Thyroid gland (tissue), 4 donors: ENCODE results near the gene TUBB. TPM values are rescaled to one million over a fixed set of nuclear protein-coding genes. Genes with fewer than 3 reads are reported as not detected.
"Not testable (repeated sequence)": the region's sequence is repeated elsewhere in the genome, so short reads cannot be mapped to it uniquely, and the experiment has no call there.

ENCODE experiments used
- DNase-seq, 2 donors: peaks; one replicate each; pipeline ENCODE4 v3.0.0-alpha.2; 2019
- H3K27ac ChIP-seq, 3 donors: fragments of 200-600 bp; sonication (generic); 1 replicate in 2 of 3; 2 replicates in 1 of 3; pipeline ENCODE4 v1.5.1; 2016 to 2019; ENCODE audit warnings: mild to moderate bottlenecking in 1 of 3, moderate library complexity in 1 of 3
- H3K27me3 ChIP-seq: fragments of 200-600 bp; sonication (generic); one replicate; pipeline ENCODE4 v1.5.1; 2019
- H3K36me3 ChIP-seq, 2 donors: fragments of 200-600 bp; sonication (generic); one replicate each; pipeline ENCODE4 v1.5.1; 2016 to 2019
- H3K4me1 ChIP-seq, 2 donors: fragments of 200-600 bp; sonication (generic); one replicate each; pipeline ENCODE4 v1.5.1; 2017 to 2019
- H3K4me3 ChIP-seq, 3 donors: fragments of 200-600 bp; sonication (generic); replicated peaks in 1 of 3; 1 replicate in 2 of 3; 2 replicates in 1 of 3; pipeline ENCODE4 v1.5.1; 2016; ENCODE audit warnings: mild to moderate bottlenecking in 1 of 3
- H3K9me3 ChIP-seq: fragments of 200-600 bp; sonication (generic); one replicate; pipeline ENCODE4 v1.5.1; 2017
- CTCF ChIP-seq, 6 experiments: fragments of 200-600 bp in 3 of 6; fragments of 450-650 bp in 3 of 6; sonication (generic) in 3 of 6; IDR thresholded peaks; one replicate each; pipeline ENCODE4 v1.5.1; 2016 to 2019; ENCODE audit warnings: antibody characterized with exemption in 6 of 6, mild to moderate bottlenecking in 2 of 6, inconsistent platforms in 1 of 6, moderate library complexity in 1 of 6
- POLR2A ChIP-seq, 2 donors: fragments of 450-650 bp; IDR thresholded peaks; one replicate each; pipeline ENCODE4 v1.6.1; 2017; ENCODE audit warnings: antibody characterized with exemption in 2 of 2, mild to moderate bottlenecking in 2 of 2, moderate library complexity in 1 of 2
- WGBS, 2 donors: methylation state at CpG; one replicate each; pipeline ENCODE4 v1.1.5; 2017; 5-methylcytosine and 5-hydroxymethylcytosine counted together
- intact Hi-C: fragments of 100-400 bp; cut with DNase I; formaldehyde crosslinking; loops from one replicate; pipeline ENCODE4 v1.15.1; 2023
- total RNA-seq, 4 donors: library from RNA; depleted of rRNA; stranded (reverse); fragments of >200 nt; gene quantifications; one replicate each; pipeline ENCODE4 v1.2.3, GENCODE V29; 2016

TUBB gene
- total RNA-seq, 4 donors from 2014 or later: 162 to 441 (median 269) TPM

- Histone ChIP-seq H3K9me3 (no peaks in the 10 kb centered on the region), H3K4me3 (peak overlapping the region in 2 of 3 donors; percentile 7 to 87), H3K36me3 (peaks cover 17 to 23% of the 10 kb centered on the region in 2 donors), H3K4me1 (peaks cover 23 to 49% of the 10 kb centered on the region in 2 donors), H3K27me3 (no peaks in the 10 kb centered on the region), H3K27ac (peak overlapping the region; percentile 70 to 96 (median 75))
- WGBS, 2 donors: 17 to 19% methylated on average over 8 of the region's 8 CpGs
- intact Hi-C loops: no loop called here
- TF ChIP-seq CTCF (IDR thresholded peaks at IDR 0.05) (no peak), POLR2A (IDR thresholded peaks at IDR 0.05) (no peak)
- DNase-seq: no peak
These were observed 796 bp upstream of the TUBB start for GRCh38 chr6:30719356-30719755.

- intact Hi-C loops: no loop called here
- peaks cover 31 to 32% of the 10 kb centered on the region in 2 donors for H3K36me3 ChIP-seq
- H3K27me3 ChIP-seq: no peaks in the 10 kb centered on the region
- DNase-seq: peak; percentile 81 to 83
- TF ChIP-seq POLR2A (IDR thresholded peaks at IDR 0.05) (no peak), CTCF (IDR thresholded peaks at IDR 0.05) (no peak)
- peaks cover 23 to 48% of the 10 kb centered on the region in 2 donors for H3K4me1 ChIP-seq
- H3K4me3 ChIP-seq: peak overlapping the region; percentile 27 to 87 (median 62)
- WGBS, 2 donors: 0% methylated on average over 22 to 29 of the region's 29 CpGs
- peak overlapping the region; percentile 89 to 96 (median 95) for H3K27ac ChIP-seq
- no peaks in the 10 kb centered on the region for H3K9me3 ChIP-seq
These were observed 616 bp downstream of the TUBB start for GRCh38 chr6:30720738-30721197.

- peaks cover 19 to 41% of the 10 kb centered on the region in 2 donors for H3K4me1 ChIP-seq
These were observed 1.3 kb downstream of the TUBB start for GRCh38 chr6:30721198-30722024.

GRCh38 chr6:30722025-30722279 is 1.8 kb downstream of the TUBB start:
- H3K27ac ChIP-seq: peak overlapping the region; percentile 34 to 96 (median 85)
- H3K4me3 ChIP-seq: peak overlapping the region in 2 of 3 donors; percentile 8 to 87
- not testable (repeated sequence) for H3K9me3 ChIP-seq, H3K27me3 ChIP-seq
- WGBS, 2 donors: 24 to 25% methylated on average over 10 of the region's 10 CpGs
- H3K36me3 ChIP-seq: peaks cover 32 to 34% of the 10 kb centered on the region in 2 donors
- intact Hi-C loops: loop anchor here (2.0 kb wide), 1 partner anchor 43 kb away; no protein-coding TSS in a partner anchor
- H3K4me1 ChIP-seq: peaks cover 16 to 37% of the 10 kb centered on the region in 2 donors
- peak in 1 of 2 donors; percentile 19 for DNase-seq

More at GRCh38 chr6:30721198-30722024, 1.3 kb downstream of the TUBB start:
- Histone ChIP-seq H3K4me3 (peak overlapping the region; percentile 27 to 87 (median 62)), H3K36me3 (peaks cover 32 to 34% of the 10 kb centered on the region in 2 donors), H3K27me3 (no peaks in the 10 kb centered on the region), H3K9me3 (no peaks in the 10 kb centered on the region), H3K27ac (peak overlapping the region; percentile 89 to 96 (median 95))
- 3 to 6% methylated on average over 22 to 33 of the region's 71 CpGs for WGBS, 2 donors
- intact Hi-C loops: loop anchor here (2.0 kb wide), 1 partner anchor 43 kb away; no protein-coding TSS in a partner anchor
- peak; percentile 92 to 93 for DNase-seq
- TF ChIP-seq CTCF (IDR thresholded peaks at IDR 0.05) (peak in 3 of 6 experiments; percentile 50 to 58 (median 56)), POLR2A (IDR thresholded peaks at IDR 0.05) (peak in 1 of 2 donors; percentile 68)

GRCh38 chr6:30722280-30723112 is 2.3 kb downstream of the TUBB start:
- 18 to 23% methylated on average over 27 of the region's 27 CpGs for WGBS, 2 donors
- intact Hi-C loops: loop anchor here (2.0 kb wide), 1 partner anchor 44 kb away; no protein-coding TSS in a partner anchor
- TF ChIP-seq POLR2A (IDR thresholded peaks at IDR 0.05): no peak
- TF ChIP-seq CTCF (IDR thresholded peaks at IDR 0.05): peak; percentile 92 to 99 (median 96)
- Histone ChIP-seq H3K4me1 (peaks cover 16 to 37% of the 10 kb centered on the region in 2 donors), H3K27me3 (no peaks in the 10 kb centered on the region), H3K36me3 (peaks cover 36 to 37% of the 10 kb centered on the region in 2 donors), H3K27ac (peak overlapping the region in 2 of 3 donors; percentile 85 to 96), H3K4me3 (peak overlapping the region in 2 of 3 donors; percentile 8 to 87), H3K9me3 (no peaks in the 10 kb centered on the region)
- peak; percentile 76 to 79 for DNase-seq

- not testable (repeated sequence) for H3K27ac ChIP-seq
- intact Hi-C loops: loop anchor here (2.0 kb wide), 1 partner anchor 44 kb away; no protein-coding TSS in a partner anchor
These were observed 3.1 kb downstream of the TUBB start for GRCh38 chr6:30723159-30723842.

More at GRCh38 chr6:30723159-30723842, 3.1 kb downstream of the TUBB start:
- 67 to 77% methylated on average over 16 of the region's 16 CpGs for WGBS, 2 donors
- not testable (repeated sequence) for H3K9me3 ChIP-seq, H3K27me3 ChIP-seq, DNase-seq, H3K4me3 ChIP-seq
- Histone ChIP-seq H3K4me1 (peaks cover 11 to 31% of the 10 kb centered on the region in 2 donors), H3K36me3 (peaks cover 42 to 45% of the 10 kb centered on the region in 2 donors)
